ENCODE results near the gene PSORS1C2. TPM values are rescaled to one million over a fixed set of nuclear protein-coding genes. Genes with fewer than 3 reads are reported as not detected.

PSORS1C2 gene
- not detected in 2 replicates for total RNA-seq

DNA sequence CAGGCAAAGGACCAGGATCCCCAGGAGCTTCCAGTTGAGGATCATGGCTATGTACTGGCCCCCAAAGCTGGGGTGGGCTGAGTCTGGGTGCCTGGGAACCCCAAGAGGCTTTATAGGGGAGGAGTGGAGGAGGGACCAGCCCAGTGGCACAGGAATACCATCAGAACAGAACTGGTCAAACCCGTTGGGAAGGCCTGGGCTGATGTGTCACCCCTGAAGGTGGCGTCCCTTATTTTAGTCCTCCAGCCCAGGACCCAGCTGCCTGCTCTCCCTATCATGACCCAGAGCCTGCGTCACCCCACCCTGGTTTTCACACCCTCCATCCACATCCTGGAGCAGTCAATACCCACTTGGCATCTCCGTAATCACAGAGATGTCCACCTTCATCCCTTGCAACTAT, at the start of gene PSORS1C2:
TSS of gene PSORS1C2 (minus strand) at position 85 of the 400 bp plus-strand sequence. CDS start at position 45, 40 bp downstream.

DNA sequence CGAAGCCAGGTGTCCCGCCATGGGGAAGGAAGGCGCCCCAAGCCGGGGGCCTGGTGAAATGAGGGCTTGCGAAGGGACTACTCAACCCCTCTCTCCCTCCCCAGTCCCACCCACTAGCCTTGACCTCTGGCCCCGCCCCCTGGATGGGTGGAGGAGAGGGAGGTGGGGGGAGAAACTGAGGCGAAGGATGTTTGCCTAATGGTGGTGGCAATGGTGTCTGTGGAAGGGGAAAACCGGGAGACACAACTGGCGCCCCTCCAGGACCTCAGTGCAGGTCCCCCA, 31.7 kb upstream of the PSORS1C2 start, which contains the start of gene POU5F1:
TSS of gene POU5F1 (minus strand) at position 83 of the 282 bp plus-strand sequence. CDS start at position 21, 62 bp downstream.

DNA sequence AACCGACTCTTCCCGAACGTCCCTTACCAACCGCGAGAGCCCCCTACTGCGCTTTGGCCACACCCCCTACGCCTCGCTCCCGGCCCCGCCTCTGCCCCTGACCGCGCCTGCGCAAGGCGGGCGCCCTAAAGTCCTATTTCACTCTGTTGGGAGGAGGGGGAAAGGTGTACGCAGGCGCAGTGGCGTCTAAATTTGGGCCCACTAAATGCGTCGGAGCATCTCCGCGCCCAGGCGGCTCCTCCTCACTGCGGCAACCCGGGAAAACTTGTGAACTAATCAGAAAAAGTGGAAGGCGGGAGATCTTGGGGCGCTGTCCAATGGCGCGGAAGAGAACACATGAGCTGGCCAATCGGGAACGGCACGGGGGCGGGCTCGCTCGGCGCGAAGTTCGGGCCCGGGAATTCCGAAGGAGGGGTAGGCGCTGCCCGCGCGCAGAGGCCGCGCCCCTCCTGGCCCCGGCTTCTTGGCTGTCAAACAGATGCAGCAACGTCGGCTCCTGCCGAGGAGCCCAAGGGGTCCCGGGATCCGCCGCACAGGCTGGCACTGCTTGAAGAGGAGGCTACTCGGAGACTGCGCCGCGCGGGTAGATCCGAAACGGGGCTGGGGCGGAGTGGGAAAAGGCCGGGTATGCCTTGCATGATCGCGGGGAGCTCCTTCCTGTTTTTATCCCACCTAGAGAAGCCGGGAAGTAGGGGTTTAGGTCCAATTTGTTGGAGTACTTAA, 19.4 kb upstream of the PSORS1C2 start, which contains the start of gene TCF19:
TSS of gene TCF19 (plus strand) at position 450 of the 723 bp plus-strand sequence. CDS start 881 bp downstream, outside the sequence.

DNA sequence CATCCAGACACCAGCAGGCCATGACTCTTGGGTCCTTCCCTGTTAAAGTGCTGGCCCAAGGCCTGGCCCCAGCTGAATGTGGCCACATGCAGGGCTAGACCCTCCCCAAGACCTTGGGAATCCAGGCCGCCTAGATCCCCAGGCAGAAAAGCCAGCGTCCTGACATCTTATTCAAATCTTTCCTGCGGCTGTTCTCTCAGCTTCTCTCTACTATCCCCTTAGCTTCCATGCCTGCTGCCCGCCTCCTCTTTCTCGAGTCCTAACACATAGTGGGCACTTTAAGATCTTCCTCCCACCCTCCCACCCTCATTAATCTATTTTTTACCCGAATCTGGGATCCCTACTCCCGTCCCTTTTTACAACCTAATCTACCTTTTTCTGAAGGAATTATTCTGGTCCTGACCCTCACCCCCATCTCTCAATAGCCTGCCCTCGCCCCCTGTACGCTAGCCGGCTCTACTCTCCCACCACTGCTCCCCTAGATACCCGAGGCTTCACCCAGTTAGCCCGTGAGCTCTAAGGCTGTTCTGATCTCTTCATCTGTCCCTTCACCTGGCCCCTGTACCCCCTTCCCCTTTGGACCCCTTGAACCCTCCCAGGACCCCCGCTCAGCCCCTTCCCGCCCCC, 18.8 kb upstream of the PSORS1C2 start, which contains the start of gene CCHCR1:
TSS of gene CCHCR1 (minus strand) at position 290 of the 627 bp plus-strand sequence. CDS start at position 88, 202 bp downstream.

DNA sequence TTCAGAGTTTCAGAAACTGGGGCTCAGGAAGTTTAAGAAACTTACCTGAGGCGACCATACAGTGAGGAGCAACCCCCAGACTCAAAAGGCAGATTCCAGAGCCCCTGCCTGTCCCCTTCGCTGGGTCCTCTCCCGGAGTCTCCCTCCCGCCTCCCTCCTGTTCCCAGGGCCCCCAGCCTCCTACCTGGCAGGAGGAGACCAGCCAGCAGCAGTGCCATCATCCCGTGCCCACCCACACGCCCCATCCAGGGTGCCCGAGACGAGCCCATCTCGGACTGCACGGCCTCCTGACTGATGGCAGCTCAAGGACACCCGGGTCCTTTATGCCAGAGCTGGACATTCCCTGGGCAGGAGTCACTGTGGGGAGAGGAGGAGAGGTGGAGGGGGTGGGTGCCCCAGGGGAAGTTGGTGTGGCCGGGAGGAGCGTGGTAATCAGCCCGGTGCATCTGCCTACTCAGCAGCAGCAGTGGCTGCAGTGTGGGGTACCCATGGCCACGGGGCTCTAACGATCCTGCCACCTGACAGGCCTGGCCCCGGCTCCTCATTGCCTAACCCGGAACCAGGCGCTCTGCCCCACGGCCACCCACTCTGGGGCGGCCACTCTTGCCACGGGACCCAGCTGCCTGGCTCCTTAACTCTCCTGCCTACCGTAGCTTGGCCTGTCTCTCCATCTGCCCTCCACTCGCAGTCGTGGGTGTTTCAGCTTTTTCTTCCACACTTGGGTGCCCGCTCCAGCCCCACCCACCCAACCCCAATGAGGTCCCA, 18.5 kb downstream of the PSORS1C2 start, which contains the start of gene CDSN:
TSS of gene CDSN (minus strand) at position 296 of the 765 bp plus-strand sequence. CDS start at position 269, 27 bp downstream.

DNA sequence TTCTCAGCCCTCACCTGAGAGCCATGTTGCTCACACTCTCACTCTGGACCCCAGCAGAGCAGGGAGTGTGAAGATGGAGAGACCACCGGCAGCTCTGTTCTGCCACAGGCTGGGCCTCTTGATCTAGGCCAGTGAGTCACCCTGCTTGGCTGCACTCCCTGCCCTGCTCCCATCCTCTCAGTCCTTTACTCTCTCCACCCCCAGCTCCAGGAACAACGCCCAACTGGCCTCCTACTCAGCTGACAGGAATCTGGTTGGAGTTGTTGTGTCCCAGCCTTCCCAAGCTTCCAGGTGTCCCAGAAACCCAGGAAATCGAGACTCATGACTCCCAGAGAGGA, 24.4 kb downstream of the PSORS1C2 start, which contains the start of gene PSORS1C1:
TSS of gene PSORS1C1 (plus strand) at position 260 of the 338 bp plus-strand sequence. CDS start 14,833 bp downstream, outside the sequence.

DNA sequence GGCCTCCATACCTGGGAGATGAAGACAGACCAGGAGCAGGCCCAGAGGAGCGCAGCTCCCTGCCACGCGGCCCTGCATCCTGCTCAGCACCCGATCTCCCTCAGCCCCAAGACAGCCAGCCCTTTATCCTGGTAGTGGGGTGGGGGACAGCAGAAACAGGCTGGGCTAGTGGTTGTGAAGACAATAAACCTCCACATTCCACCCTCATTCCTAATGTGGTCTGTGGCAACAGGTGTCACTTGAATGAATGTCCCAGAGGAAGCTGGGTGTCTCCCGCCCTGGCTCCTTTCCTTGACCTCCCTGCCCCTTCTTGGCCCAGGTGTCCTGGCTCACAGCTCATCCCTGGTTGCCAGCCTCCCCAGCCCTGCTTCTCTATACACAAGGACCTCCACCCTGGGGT, 26.4 kb downstream of the PSORS1C2 start, which contains the start of gene C6orf15:
TSS of gene C6orf15 (minus strand) at position 98 of the 400 bp plus-strand sequence. CDS start at position 78, 20 bp downstream.

Other genes with a start within 250 kb of the PSORS1C2 start
- gene GTF2H4, start 230.9 kb downstream of the PSORS1C2 start, total RNA-seq = 12.3 and 13.4 TPM in 2 replicates
- gene VARS2, start 224.8 kb downstream of the PSORS1C2 start, total RNA-seq = 21.7 and 46.3 TPM in 2 replicates
- 2.7 TPM in 1 of 2 replicates, not detected in the other for gene SFTA2, start 206.9 kb downstream of the PSORS1C2 start, total RNA-seq
- gene MUCL3, start 198.1 kb downstream of the PSORS1C2 start, total RNA-seq = under 0.01 TPM in 1 of 2 replicates, not detected in the other
- gene MUC21, start 155.3 kb downstream of the PSORS1C2 start, total RNA-seq = under 0.01 and 0.21 TPM in 2 replicates
- not detected in 2 replicates for gene MUC22, start 128.6 kb downstream of the PSORS1C2 start, total RNA-seq
- gene C6orf15, start 26.5 kb downstream of the PSORS1C2 start, total RNA-seq = 1.2 TPM in 1 of 2 replicates, not detected in the other
- gene PSORS1C1, start 24.3 kb downstream of the PSORS1C2 start, total RNA-seq = 0.43 and 1.7 TPM in 2 replicates
- 0.24 TPM in 1 of 2 replicates, not detected in the other for gene CDSN, start 18.6 kb downstream of the PSORS1C2 start, total RNA-seq
- 11.5 and 18.3 TPM in 2 replicates for gene CCHCR1, start 18.7 kb upstream of the PSORS1C2 start, total RNA-seq
- 3.0 and 6.0 TPM in 2 replicates for gene TCF19, start 19.5 kb upstream of the PSORS1C2 start, total RNA-seq
- 0.21 and 1.2 TPM in 2 replicates for gene POU5F1, start 31.6 kb upstream of the PSORS1C2 start, total RNA-seq
- gene HLA-C, start 133.0 kb upstream of the PSORS1C2 start, total RNA-seq = 191 and 310 TPM in 2 replicates
- 37.1 and 164 TPM in 2 replicates for gene HLA-B, start 218.1 kb upstream of the PSORS1C2 start, total RNA-seq

Measured in tracheal epithelial cell (primary cell).